Mucosa of descending colon (tissue), 3 donors: ENCODE data around the gene CCDC78. TPM values are rescaled to one million over a fixed set of nuclear protein-coding genes. Genes with fewer than 3 reads are reported as not detected.

Experiments
- ATAC-seq: fragments of 200-7000 bp; cut with Tn5 transposase; one replicate; pipeline ENCODE4 v1.9.1; 2020; ENCODE audit warnings: mild to moderate bottlenecking, moderate library complexity
- DNase-seq, 3 donors: peaks; one replicate each; pipeline ENCODE4 v3.0.0-alpha.2; 2020
- H3K36me3 ChIP-seq: fragments of 200-600 bp; one replicate; pipeline ENCODE4 v1.8.0; 2021; ENCODE audit warnings: low read depth, mild to moderate bottlenecking
- H3K4me1 ChIP-seq: fragments of 200-600 bp; one replicate; pipeline ENCODE4 v1.8.0; 2021; ENCODE audit warnings: low read depth, mild to moderate bottlenecking
- H3K4me3 ChIP-seq: fragments of 200-600 bp; one replicate; pipeline ENCODE4 v1.8.0; 2021; ENCODE audit warnings: mild to moderate bottlenecking
- H3K9me3 ChIP-seq: fragments of 200-600 bp; one replicate; pipeline ENCODE4 v1.8.0; 2021; ENCODE audit warnings: mild to moderate bottlenecking
- CTCF ChIP-seq: fragments of 200-600 bp; IDR thresholded peaks from one replicate; pipeline ENCODE4 v1.8.0; 2022; ENCODE audit warnings: antibody characterized with exemption, mild to moderate bottlenecking
- intact Hi-C, 2 donors: fragments of 100-400 bp; cut with DNase I in 1 of 2; cut with micrococcal nuclease in 1 of 2; formaldehyde crosslinking; loops; one replicate each; pipeline versions ENCODE4 v1.11.0 to v1.11.1; 2022; cut with DNase I, micrococcal nuclease
- long read RNA-seq, 2 donors: library from polyadenylated mRNA; unstranded; transcript quantifications; one replicate each; pipeline ENCODE4 v2.0.0, GENCODE V29; 2019 to 2021
- total RNA-seq, 3 donors: library from RNA; stranded (reverse); fragmentation: NEBNext Ultra II Directional in 2 of 3; extraction: Animal tissue kit (Norgen Biotek cat#: 25700) in 2 of 3; gene quantifications; one replicate each; pipeline versions ENCODE4 v1.2.1 to v1.2.4, GENCODE V29; 2021 to 2023
- donor health status: DM: no; HTN: no; CAD: no; lungs with moderate emphysema.
- donor health status: DM: no; HTN: no; CAD: no.
- donor health status: DM: no; HTN: yes; CAD: no.

CCDC78 gene
- under 1 TPM; 0.47 to 0.96 (median 0.80) TPM for total RNA-seq
- long read RNA-seq, donor 1, partial matches to known transcripts, result 0 of 1 reads
- long read RNA-seq, donor 1, other reads (novel, unspliced or antisense), result 1 of 1 reads
- long read RNA-seq, donor 2, result 0 reads

GRCh38 chr16:726438-727290 lies at the start of gene CCDC78, which contains the start of gene HAGHL:
TSS of gene CCDC78 (minus strand) at chr16:726443. CDS start at chr16:726367, 76 bp downstream.
TSS of gene HAGHL (plus strand) at chr16:727106. CDS start at chr16:727510, 404 bp downstream.
- intact Hi-C loops, result no loop called here
- Histone ChIP-seq H3K36me3 (no peaks in the 10 kb centered on the region), H3K9me3 (no peaks in the 10 kb centered on the region), H3K4me3 (no peak within 1 kb of the TSS), H3K4me1 (peaks cover 28% of the 10 kb centered on the region)
- peak; percentile 59 to 85 (median 78) for DNase-seq
- ATAC-seq, result peak; percentile 28
- TF ChIP-seq CTCF, result no peak

GRCh38 chr16:775236-775796 lies 49.1 kb upstream of the CCDC78 start:
- ATAC-seq (no peak), DNase-seq (no peak)
- intact Hi-C loops, result no loop called here
- Histone ChIP-seq H3K4me1 (no peaks in the 10 kb centered on the region), H3K36me3 (no peaks in the 10 kb centered on the region), H3K4me3 (no peak overlapping the region), H3K9me3 (no peaks in the 10 kb centered on the region)
- TF ChIP-seq CTCF, result no peak

- Histone ChIP-seq H3K36me3 (no peaks in the 10 kb centered on the region), H3K4me3 (no peak overlapping the region), H3K9me3 (no peaks in the 10 kb centered on the region), H3K4me1 (no peaks in the 10 kb centered on the region)
- intact Hi-C loops, result no loop called here
- no peak for TF ChIP-seq CTCF
- ATAC-seq (no peak), DNase-seq (no peak)
These were observed 48.1 kb upstream of the CCDC78 start for GRCh38 chr16:774086-775001.

- H3K4me3 ChIP-seq, result no peak overlapping the region
- no peaks in the 10 kb centered on the region for H3K36me3 ChIP-seq
- no peaks in the 10 kb centered on the region for H3K4me1 ChIP-seq
- intact Hi-C loops, result no loop called here
- TF ChIP-seq CTCF, result no peak
- DNase-seq (no peak), ATAC-seq (no peak)
- no peaks in the 10 kb centered on the region for H3K9me3 ChIP-seq
These were observed 46.7 kb upstream of the CCDC78 start for GRCh38 chr16:772959-773358.

GRCh38 chr16:770411-770810 lies 44.2 kb upstream of the CCDC78 start:
- Histone ChIP-seq H3K9me3 (no peaks in the 10 kb centered on the region), H3K4me3 (no peak overlapping the region), H3K4me1 (no peaks in the 10 kb centered on the region), H3K36me3 (no peaks in the 10 kb centered on the region)
- no peak for TF ChIP-seq CTCF
- DNase-seq (no peak), ATAC-seq (no peak)
- intact Hi-C loops, result no loop called here
